Fibroblast of the aortic adventitia (primary cell): ENCODE measurements around the gene TCF7. TPM values are rescaled to one million over a fixed set of nuclear protein-coding genes. Genes with fewer than 3 reads are reported as not detected.

Source experiments
- DNase-seq: peaks from one replicate; pipeline ENCODE4 v3.0.0-alpha.2; 2010; ENCODE audit warnings: low read depth
- H3K4me3 ChIP-seq: 2 replicates; pipeline ENCODE4 v1.5.1; 2011; ENCODE audit warnings: low read depth, mild to moderate bottlenecking, control low read depth, low read length, moderate library complexity
- CTCF ChIP-seq: IDR thresholded peaks from 2 replicates; pipeline ENCODE4 v1.5.1; 2011; ENCODE audit warnings: mild to moderate bottlenecking, low read length, control low read depth, inconsistent platforms; ENCODE audit not compliant: insufficient read depth
- small RNA-seq: library from RNA; depleted of rRNA; stranded (forward); fragments of <200 nt; gene quantifications from one replicate; pipeline ENCODE3, GENCODE V24; 2012
- total RNA-seq: library from RNA; depleted of rRNA; stranded (reverse); fragments of >200 nt; gene quantifications from 2 replicates; pipeline ENCODE4 v1.2.3, GENCODE V29; 2012; ENCODE audit warnings: low replicate concordance

Gene TCF7
- total RNA-seq, 1 donor = 16.8 TPM

GRCh38 chr5:134188092-134188491, 73.6 kb downstream of the TCF7 start:
- H3K4me3 ChIP-seq = no peak overlapping the region
- no peak for DNase-seq
- no peak for TF ChIP-seq CTCF

GRCh38 chr5:134189031-134189430, 74.5 kb downstream of the TCF7 start:
- TF ChIP-seq CTCF = no peak
- H3K4me3 ChIP-seq = no peak overlapping the region

GRCh38 chr5:134195666-134196065, 81.2 kb downstream of the TCF7 start:
- no peak for TF ChIP-seq CTCF
- no peak for DNase-seq
- no peak overlapping the region for H3K4me3 ChIP-seq

More at GRCh38 chr5:134189031-134189430, 74.5 kb downstream of the TCF7 start:
- DNase-seq = no peak

Small RNAs within 50 kb of the gene (small RNA-seq; reads per million reads assigned to genes)
- not detected for gene AC008608.1

Other genes with a start within 250 kb of the TCF7 start
- 31.1 and 66.6 TPM in 2 replicates for gene C5orf15, start 146.1 kb upstream of the TCF7 start, total RNA-seq
- gene VDAC1, start 109.7 kb upstream of the TCF7 start, total RNA-seq = 91.3 and 277 TPM in 2 replicates
- gene SKP1, start 62.3 kb downstream of the TCF7 start, total RNA-seq = 271 and 349 TPM in 2 replicates
- 76.6 and 137 TPM in 2 replicates for gene PPP2CA, start 111.4 kb downstream of the TCF7 start, total RNA-seq